AG04450 (cell line): ENCODE results near the gene CD163. TPM values are rescaled to one million over a fixed set of nuclear protein-coding genes. Genes with fewer than 3 reads are reported as not detected.
A peak's percentile ranks its signal among the peaks of the same experiment; 100 is the strongest.
"Not testable (repeated sequence)": the region's sequence is repeated elsewhere in the genome, so short reads cannot be mapped to it uniquely, and the experiment has no call there.

Experiments used
- CTCF ChIA-PET: fragments of 300-600, 350-600 bp; formaldehyde crosslinking; extraction: SDS; loops from one replicate; lab custom pipeline; 2022; ENCODE audit warnings: antibody characterized with exemption, inconsistent platforms; lab: Charles Lee
- POLR2A ChIA-PET: fragments of 350-600 bp; formaldehyde crosslinking; extraction: SDS; loops from one replicate; lab custom pipeline; 2021; ENCODE audit warnings: antibody characterized with exemption, inconsistent platforms; lab: Yijun Ruan, JAX
- DNase-seq: peaks from one replicate; pipeline ENCODE4 v3.0.0-alpha.2; 2011; ENCODE audit warnings: low read depth, low spot score
- H3K27ac ChIP-seq: one replicate; pipeline ENCODE4 v1.5.1; 2012; ENCODE audit warnings: low read depth, low read length, control low read depth
- H3K27me3 ChIP-seq: one replicate; pipeline ENCODE4 v1.6.0; 2012; ENCODE audit warnings: low read length; ENCODE audit not compliant: control insufficient read depth, insufficient read depth
- H3K4me3 ChIP-seq: 2 replicates; pipeline ENCODE4 v1.5.1; 2011; ENCODE audit warnings: mild to moderate bottlenecking, low read depth, low read length, control low read depth
- H3K9me3 ChIP-seq: 2 replicates; pipeline ENCODE4 v1.5.1; 2012; ENCODE audit warnings: low read length; ENCODE audit not compliant: control insufficient read depth, insufficient read depth
- polyA plus RNA-seq: library from polyadenylated mRNA; depleted of rRNA; stranded (reverse); fragments of >200 nt; gene quantifications from 2 replicates; pipeline ENCODE4 v1.2.3, GENCODE V29; 2011
- TF ChIP-seq, protein P1 (sequence below): IDR thresholded peaks from 2 replicates; pipeline ENCODE4 v1.5.1; 2011; ENCODE audit warnings: low read depth, low read length, control low read depth, inconsistent platforms

CD163 gene
- polyA plus RNA-seq, 1 experiment: not detected

DNA sequence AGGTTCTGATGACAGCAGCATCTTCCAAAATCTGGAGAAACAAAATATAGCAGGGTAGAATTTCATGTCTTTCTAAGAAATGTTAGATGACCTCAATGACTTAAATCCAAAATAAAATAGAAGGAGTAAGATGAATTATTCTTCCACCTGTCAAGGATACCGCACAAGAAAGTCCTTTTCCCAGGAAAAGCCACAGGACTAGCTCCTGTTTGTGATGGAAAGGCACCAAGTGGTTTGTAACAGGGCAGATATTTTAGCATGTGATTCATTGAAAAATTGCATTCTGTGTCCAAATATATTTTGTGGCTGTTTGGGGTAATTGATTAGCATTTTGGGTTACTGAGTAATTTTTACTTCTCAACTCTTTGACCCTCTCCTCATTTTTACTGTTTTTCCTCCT, 62.4 kb downstream of the CD163 start:
- ChIA-PET POLR2A (no interaction called here), CTCF (interaction anchor here (2.0 kb wide), 1 partner anchor 20 kb away, joined by 10 read pairs; no protein-coding TSS in a partner anchor)
- no peak for DNase-seq
- H3K27me3 ChIP-seq: peaks cover 3% of the 10 kb centered on the region
- TF ChIP-seq, protein P1, sequence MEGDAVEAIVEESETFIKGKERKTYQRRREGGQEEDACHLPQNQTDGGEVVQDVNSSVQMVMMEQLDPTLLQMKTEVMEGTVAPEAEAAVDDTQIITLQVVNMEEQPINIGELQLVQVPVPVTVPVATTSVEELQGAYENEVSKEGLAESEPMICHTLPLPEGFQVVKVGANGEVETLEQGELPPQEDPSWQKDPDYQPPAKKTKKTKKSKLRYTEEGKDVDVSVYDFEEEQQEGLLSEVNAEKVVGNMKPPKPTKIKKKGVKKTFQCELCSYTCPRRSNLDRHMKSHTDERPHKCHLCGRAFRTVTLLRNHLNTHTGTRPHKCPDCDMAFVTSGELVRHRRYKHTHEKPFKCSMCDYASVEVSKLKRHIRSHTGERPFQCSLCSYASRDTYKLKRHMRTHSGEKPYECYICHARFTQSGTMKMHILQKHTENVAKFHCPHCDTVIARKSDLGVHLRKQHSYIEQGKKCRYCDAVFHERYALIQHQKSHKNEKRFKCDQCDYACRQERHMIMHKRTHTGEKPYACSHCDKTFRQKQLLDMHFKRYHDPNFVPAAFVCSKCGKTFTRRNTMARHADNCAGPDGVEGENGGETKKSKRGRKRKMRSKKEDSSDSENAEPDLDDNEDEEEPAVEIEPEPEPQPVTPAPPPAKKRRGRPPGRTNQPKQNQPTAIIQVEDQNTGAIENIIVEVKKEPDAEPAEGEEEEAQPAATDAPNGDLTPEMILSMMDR: no peak
- H3K4me3 ChIP-seq: no peak overlapping the region
- H3K27ac ChIP-seq: no peak overlapping the region
- peaks cover 6% of the 10 kb centered on the region for H3K9me3 ChIP-seq

DNA sequence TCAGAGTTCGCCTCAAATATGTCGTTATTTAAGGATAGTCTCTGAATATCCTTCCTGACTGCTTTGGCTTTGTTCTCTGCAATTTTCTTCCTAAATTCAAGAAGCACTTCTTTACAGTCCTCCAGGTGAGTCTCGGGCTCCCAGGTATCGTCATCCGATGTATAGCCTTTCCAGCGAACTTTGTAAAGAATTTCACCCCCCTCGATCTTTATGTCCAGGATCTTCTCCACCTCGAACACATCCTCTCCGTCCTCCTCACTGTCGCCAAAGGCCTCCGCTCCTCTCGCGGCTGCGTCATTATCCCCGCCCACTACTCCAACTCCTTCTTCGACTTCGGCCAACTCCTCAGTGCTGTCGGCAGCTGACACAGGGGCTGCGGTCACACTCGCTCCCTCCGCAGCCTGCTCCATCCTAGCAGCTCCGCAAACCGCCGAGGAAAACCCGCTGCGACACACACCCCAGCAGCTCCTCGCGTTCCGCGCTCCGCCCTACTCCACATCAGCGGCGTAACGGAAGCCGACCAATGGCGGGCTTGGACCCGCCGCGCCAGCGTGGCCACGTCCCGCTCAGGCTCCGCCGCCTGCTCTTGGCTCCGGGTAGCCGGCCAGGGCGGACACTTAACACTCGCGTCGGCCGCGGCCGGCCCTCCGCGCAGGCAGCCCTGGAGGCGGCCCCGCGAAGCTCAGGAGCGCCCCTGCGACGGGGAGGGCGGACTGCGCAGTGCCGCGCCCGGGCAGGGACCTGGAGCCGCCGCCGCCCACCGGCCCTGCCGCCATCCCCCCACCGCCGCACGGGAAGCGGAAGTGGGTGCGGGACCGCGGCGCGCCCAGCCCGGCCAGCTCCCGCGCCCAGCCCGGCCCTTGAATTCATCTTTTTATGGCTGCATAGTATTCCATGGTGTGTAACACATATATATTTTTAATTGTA, 63.7 kb downstream of the CD163 start:
- CTCF ChIA-PET: interaction anchor here (0.6 to 2.0 kb wide), 5 partner anchors 10 to 327 kb away, joined by 3 to 10 read pairs (median 3); no protein-coding TSS in a partner anchor
- POLR2A ChIA-PET: no interaction called here

GRCh38 chr12:7438291-7438995, 65.1 kb downstream of the CD163 start:
- ChIA-PET POLR2A (interaction anchor here (0.6 kb wide), 1 partner anchor 226 kb away, joined by 14 read pairs; no protein-coding TSS in a partner anchor), CTCF (interaction anchor here (1.3 kb wide), 1 partner anchor 12 kb away, joined by 3 read pairs; no protein-coding TSS in a partner anchor)
- H3K27me3 ChIP-seq, DNase-seq, H3K4me3 ChIP-seq, H3K9me3 ChIP-seq, H3K27ac ChIP-seq: not testable (repeated sequence)

More for the DNA sequence above, 63.7 kb downstream of the CD163 start:
- Histone ChIP-seq H3K27me3 (no peaks in the 10 kb centered on the region), H3K4me3 (peak overlapping the region; percentile 57), H3K9me3 (peaks cover 6% of the 10 kb centered on the region), H3K27ac (peak overlapping the region; percentile 34)
- DNase-seq: peak; percentile 11
- TF ChIP-seq, protein P1: no peak

GRCh38 chr12:7437494-7437893, 66.1 kb downstream of the CD163 start:
- H3K9me3 ChIP-seq, H3K27me3 ChIP-seq, CTCF ChIA-PET, H3K4me3 ChIP-seq, DNase-seq, POLR2A ChIA-PET, H3K27ac ChIP-seq: not testable (repeated sequence)

GRCh38 chr12:7434670-7435069, 68.9 kb downstream of the CD163 start:
- CTCF ChIA-PET: no interaction called here
- POLR2A ChIA-PET: no interaction called here
- Histone ChIP-seq H3K9me3 (peaks cover 3% of the 10 kb centered on the region), H3K4me3 (no peak overlapping the region), H3K27me3 (no peaks in the 10 kb centered on the region), H3K27ac (no peak overlapping the region)
- TF ChIP-seq, protein P1: no peak
- DNase-seq: no peak
